Left forelimb (tissue), 1 donor: ENCODE data around the gene CDC42BPG.
"Not testable (repeated sequence)": the region's sequence is repeated elsewhere in the genome, so short reads cannot be mapped to it uniquely, and the experiment has no call there.

Experiments
- DNase-seq: peaks from one replicate; pipeline ENCODE4 v3.0.0-alpha.2; 2018; ENCODE audit warnings: low spot score

CDC42BPG gene

GRCh38 chr11:64835616-64836447 is 8.6 kb downstream of the CDC42BPG start:
- DNase-seq, result no peak

GRCh38 chr11:64834723-64835615 is 9.5 kb downstream of the CDC42BPG start:
- no peak for DNase-seq

GRCh38 chr11:64834031-64834722 is 10.3 kb downstream of the CDC42BPG start:
- DNase-seq, result no peak

- no peak for DNase-seq
Observed at GRCh38 chr11:64833509-64833908, 10.9 kb downstream of the CDC42BPG start.

- DNase-seq, result no peak
Observed at GRCh38 chr11:64833198-64833502, 11.3 kb downstream of the CDC42BPG start.

- no peak for DNase-seq
Observed at GRCh38 chr11:64832467-64833197, 11.8 kb downstream of the CDC42BPG start.

GRCh38 chr11:64831411-64831891 is 13.0 kb downstream of the CDC42BPG start:
- DNase-seq, result no peak

GRCh38 chr11:64829536-64830251 is 14.8 kb downstream of the CDC42BPG start:
- no peak for DNase-seq

GRCh38 chr11:64827451-64827839 is 17.0 kb downstream of the CDC42BPG start:
- DNase-seq, result no peak

- no peak for DNase-seq
Observed at GRCh38 chr11:64826578-64827450, 17.6 kb downstream of the CDC42BPG start.

- DNase-seq, result no peak
Observed at GRCh38 chr11:64826062-64826461, 18.4 kb downstream of the CDC42BPG start.

GRCh38 chr11:64823568-64824119 is 20.8 kb downstream of the CDC42BPG start:
- no peak for DNase-seq

GRCh38 chr11:64817476-64817875 is 27.0 kb downstream of the CDC42BPG start:
- DNase-seq, result no peak

- DNase-seq, result not testable (repeated sequence)
Observed at GRCh38 chr11:64815433-64815832, 29.0 kb downstream of the CDC42BPG start.

GRCh38 chr11:64814712-64815187 is 29.7 kb downstream of the CDC42BPG start:
- no peak for DNase-seq

GRCh38 chr11:64813826-64814225 is 30.6 kb downstream of the CDC42BPG start:
- DNase-seq, result no peak

GRCh38 chr11:64810891-64811272 is 33.6 kb downstream of the CDC42BPG start:
- DNase-seq, result no peak

- peak; percentile 97 for DNase-seq
Observed at GRCh38 chr11:64810271-64810890, 34.1 kb downstream of the CDC42BPG start, which contains the start of gene MEN1. Gene MEN1 (minus strand): TSS chr11:64810551. CDS start chr11:64810109, 442 bp downstream.

GRCh38 chr11:64809781-64810241 is 34.6 kb downstream of the CDC42BPG start:
- no peak for DNase-seq
